Tibial nerve (tissue), 4 donors: Measurements from ENCODE around the gene FADS2.

Experiments used
- CTCF ChIP-seq, 5 experiments: fragments of 200-600 bp in 3 of 5; fragments of 450-650 bp in 2 of 5; sonication (generic) in 3 of 5; IDR thresholded peaks; one replicate each; pipeline ENCODE4 v1.5.1; 2016 to 2019; ENCODE audit warnings: antibody characterized with exemption in 5 of 5, mild to moderate bottlenecking in 3 of 5, moderate library complexity in 2 of 5
- EP300 ChIP-seq, 2 donors: sonication (generic); formaldehyde crosslinking; IDR thresholded peaks; one replicate each; pipeline ENCODE4 v1.6.1; 2017; ENCODE audit warnings: antibody characterized with exemption in 2 of 2, mild to moderate bottlenecking in 1 of 2
- POLR2A ChIP-seq, 2 donors: fragments of 450-650 bp; IDR thresholded peaks; one replicate each; pipeline ENCODE4 v1.6.1; 2017; ENCODE audit warnings: antibody characterized with exemption in 2 of 2, mild to moderate bottlenecking in 2 of 2, moderate library complexity in 2 of 2

GRCh38 chr11:61811831-61812230 is 16.3 kb upstream of the FADS2 start:
- TF ChIP-seq CTCF (IDR thresholded peaks at IDR 0.05) (no peak), POLR2A (IDR thresholded peaks at IDR 0.05) (no peak), EP300 (IDR thresholded peaks at IDR 0.05) (no peak)
